Endothelial cell of hepatic sinusoid (primary cell): ENCODE data around the gene YES1.
"Not testable (repeated sequence)": the region's sequence is repeated elsewhere in the genome, so short reads cannot be mapped to it uniquely, and the experiment has no call there.

Experiments used
- in situ Hi-C: cut with HindIII; loops from 2 replicates; pipeline ENCODE4 v1.10.0; 2017; ENCODE audit warnings: low sequenced_read_pairs

The YES1 gene

DNA sequence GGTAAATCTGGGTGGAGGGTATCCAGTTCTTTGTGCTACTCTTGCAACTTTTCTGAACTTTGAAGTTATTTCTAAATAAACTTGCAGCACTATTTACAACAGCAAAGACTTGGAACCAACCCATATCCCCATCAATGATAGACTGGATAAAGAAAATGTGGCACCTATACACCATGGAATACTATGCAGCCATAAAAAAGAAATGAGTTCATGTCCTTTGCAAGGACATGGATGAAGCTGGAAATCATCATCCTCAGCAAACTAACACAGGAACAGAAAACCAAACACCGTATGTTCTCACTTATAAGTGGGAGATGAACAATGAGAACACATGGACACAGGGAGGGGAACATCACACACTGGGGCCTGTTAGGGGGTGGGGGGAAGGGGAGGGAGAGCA, 16.7 kb downstream of the YES1 start:
- in situ Hi-C loops, result not testable (repeated sequence)

DNA sequence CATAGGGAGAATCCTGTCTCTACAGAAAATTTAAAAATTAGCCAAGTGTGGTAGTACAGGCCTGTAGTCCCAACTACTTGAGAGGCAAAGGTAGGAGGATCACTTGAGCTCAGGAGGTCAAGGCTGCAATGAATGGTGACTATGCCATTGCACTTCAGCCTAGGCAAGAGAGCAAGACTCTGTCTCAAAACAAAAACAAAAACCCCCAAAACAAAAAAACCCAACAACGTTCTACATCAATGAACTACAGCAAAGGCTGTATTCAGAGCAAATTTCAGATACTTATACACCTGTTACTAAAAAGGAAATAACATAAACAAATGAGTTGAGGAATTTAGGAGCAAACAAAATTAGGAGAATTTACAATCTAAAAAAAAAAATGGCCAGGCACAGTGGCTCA, 22.6 kb downstream of the YES1 start:
- in situ Hi-C loops, result no loop called here

DNA sequence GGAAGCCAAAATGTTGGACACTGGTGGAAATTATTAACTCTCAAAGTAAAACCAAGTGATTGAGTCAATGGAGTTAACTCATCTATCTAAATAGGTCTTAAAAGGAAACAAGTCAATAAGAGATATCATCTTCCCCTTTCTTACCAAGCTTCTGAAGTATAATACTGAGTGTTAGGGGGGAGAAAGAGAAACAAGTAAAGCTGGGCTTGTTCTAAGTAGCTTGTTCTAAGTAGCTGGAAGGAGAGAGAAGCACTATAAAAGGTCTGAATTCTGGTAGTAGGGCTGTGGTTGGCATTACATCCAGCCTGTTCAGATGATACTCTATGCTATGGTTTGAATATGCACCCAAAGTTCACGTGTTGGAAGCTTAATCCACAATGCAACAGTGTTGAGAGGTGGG, 26.8 kb downstream of the YES1 start:
- in situ Hi-C loops, result no loop called here

DNA sequence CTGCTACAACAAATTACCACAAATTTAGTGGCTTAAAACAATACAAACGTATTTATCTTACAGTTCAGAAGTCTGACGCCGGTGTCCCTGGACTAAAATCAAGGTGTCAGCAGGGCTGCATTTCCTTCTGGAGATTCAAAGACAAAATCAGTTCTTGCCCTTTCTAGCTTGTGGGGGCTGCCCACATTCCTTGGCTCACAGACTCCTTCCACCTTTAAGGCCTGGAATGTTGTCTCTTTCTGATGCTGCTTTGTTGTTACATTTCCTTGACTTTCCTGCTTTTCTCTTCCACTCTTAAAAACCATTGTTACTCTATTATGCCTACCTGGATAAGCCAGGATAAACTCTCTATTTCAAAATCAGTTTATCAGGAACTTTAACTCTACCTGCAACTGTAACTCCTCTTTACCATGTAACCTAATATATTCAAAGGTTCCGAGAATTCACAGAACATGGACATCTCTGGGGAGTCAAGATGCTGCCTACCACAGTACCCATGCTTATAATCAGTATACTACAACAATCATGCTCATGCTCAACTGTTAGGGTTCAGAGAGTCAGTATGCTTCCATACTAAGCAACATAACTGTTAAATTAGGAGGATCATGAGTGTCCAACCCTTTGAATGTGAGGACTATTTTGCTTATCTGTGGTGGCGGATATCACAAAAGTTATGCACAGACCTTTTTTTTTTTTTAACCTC, 27.4 kb downstream of the YES1 start:
- in situ Hi-C loops, result loop anchor here (5.0 kb wide), 1 partner anchor 38 kb away; no protein-coding TSS in a partner anchor

DNA sequence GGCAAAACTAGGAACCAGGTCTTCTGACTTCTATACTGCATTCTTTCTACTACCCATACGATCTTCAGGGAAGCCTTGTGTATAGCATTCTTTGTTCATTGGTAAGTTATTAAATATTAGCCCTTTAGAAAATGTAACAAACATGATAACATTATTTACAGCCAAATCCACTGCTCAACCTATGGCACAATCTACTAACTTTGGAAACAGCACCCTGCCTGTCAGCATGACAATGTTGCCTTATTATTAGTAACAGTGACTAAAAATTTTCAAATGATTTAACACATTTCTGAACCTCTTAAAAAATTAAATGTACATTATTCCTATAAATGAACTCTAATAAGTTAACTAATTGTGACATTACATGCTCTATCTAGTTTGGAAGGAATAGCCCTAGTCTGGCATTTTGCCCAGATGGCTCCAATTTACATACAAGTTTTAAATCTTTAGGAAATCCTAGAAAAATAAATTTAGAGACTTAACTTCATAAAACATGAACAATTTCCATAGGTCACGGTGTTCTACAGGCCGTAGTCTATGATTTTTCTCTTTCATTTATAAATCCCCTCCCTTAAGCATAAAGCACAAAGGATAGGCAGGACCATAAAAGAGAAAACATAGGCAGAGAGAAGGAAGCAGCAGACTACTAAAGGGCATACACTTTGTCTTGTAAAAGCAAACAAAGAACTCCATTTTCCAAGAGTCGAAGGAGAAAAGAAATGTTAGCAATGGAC, 33.7 kb downstream of the YES1 start:
- in situ Hi-C loops, result no loop called here

DNA sequence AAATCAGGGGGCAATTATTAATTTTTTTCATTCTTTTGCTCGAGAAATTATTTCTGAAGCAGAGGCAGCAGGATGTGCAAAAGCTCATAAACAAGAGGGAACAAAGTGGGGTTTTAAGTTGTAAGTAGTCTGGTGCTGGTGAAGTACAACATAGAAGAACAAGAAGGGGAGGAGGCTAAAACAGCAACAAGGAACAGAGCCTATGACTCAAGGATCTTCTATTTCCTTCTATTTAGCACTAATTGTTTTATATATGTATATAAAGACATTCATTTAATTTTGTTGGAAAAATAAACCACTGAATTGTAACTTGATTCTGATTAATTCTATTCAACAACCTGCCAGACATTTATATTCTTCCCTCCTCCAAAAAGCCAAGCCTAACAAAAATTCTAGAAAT, 35.0 kb downstream of the YES1 start:
- in situ Hi-C loops, result no loop called here

DNA sequence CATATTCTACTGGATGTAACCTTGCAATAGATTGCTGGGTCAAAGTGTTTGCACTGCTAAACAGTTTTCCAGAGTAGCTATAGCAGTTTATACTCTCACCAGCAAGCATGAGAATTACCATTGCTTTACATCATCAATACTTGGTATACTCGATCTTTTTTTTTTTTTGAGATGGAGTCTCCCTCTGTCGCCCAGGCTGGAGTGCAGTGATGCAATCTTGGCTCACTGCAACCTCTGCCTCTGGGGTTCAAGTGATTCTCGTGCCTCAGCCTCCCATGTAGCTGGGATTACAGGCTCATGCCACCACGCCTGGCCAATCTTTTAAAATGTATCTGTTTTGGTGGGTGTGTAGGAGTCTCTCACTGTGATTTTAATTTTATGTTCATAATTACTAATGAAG, 36.0 kb downstream of the YES1 start:
- in situ Hi-C loops, result not testable (repeated sequence)

DNA sequence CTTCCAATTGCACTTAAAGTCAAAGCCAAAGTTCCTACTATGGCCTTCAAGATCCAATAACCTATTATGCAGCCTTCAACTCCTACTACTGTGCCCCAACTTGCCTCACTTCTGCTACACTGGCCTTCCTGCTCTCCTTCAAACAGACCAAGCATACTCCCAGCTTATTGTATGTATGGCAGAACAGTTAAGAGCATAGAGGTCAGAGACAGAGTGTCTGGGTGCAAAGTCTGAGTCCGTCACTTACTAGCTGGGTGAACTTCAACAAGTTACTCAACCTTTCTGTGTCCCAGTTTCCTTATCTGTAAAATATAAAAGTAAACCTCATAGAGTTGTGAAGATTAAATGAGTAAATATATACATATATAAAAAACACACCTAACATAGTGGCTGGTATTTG, 37.2 kb downstream of the YES1 start:
- in situ Hi-C loops, result no loop called here

DNA sequence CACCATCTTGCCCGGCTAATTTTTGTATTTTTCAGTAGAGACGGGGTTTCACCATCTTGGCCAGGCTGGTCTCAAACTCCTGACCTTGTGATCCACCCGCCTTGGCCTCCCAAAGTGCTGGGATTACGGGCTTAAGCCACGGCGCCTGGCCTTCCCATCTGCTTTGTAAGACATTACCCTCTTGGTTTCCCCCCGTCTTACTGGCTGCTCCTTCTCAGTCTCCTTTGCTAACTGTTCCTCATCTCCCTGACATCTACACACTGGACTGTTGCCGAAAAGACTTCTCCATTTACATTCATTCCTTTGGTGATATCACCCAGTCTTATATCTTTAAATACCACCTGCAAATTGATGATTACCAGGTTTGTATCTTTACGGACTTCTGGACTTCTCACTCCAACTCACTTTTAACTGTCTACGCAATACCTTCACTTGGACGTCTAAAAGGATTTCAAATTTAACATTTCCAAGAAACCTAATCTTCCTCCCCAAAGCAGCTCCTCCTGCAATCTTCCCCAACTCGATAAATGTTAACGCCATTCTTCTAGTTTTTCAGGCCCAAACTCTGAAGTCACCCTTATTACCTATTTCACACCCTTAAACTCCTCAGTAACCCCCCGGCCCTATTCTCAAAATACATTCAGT, 37.9 kb downstream of the YES1 start:
- in situ Hi-C loops, result no loop called here

DNA sequence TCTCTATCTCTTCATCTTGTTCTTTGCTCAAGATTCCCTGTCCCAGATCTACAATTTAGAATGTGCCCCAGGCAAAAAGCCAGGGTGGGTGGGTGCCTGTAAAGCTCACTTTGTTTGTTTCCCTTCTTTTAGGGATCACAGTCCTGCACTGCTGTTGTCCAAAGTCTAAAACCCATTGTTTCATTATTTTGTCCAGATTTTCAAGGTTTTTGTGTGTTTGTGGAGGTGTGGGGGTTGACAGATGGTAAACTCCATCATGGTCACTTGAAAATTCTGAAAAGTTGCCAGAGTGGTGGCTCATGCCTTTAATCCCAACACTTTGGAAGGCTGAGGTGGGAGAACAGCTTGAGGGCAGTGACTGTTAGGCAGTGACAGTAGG, 41.5 kb downstream of the YES1 start:
- in situ Hi-C loops, result no loop called here

DNA sequence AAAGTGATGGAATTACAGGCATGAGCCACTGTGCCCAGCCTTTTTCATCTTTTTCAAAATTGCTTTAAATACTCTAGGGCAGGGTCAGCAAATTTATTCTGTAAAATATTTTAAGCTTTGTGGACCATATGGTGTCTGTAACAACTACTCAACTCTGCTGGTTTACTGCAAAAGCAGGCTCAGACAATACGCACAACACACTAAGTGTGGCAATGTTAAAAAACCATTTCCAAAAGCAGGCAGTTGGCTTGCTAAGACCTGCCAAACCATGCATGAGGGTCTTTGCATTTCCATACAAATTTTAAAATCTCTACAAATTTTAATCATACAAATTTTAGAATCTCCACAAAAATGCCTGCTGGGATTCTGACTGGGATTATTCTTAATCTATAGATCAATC, 44.1 kb downstream of the YES1 start:
- in situ Hi-C loops, result no loop called here

DNA sequence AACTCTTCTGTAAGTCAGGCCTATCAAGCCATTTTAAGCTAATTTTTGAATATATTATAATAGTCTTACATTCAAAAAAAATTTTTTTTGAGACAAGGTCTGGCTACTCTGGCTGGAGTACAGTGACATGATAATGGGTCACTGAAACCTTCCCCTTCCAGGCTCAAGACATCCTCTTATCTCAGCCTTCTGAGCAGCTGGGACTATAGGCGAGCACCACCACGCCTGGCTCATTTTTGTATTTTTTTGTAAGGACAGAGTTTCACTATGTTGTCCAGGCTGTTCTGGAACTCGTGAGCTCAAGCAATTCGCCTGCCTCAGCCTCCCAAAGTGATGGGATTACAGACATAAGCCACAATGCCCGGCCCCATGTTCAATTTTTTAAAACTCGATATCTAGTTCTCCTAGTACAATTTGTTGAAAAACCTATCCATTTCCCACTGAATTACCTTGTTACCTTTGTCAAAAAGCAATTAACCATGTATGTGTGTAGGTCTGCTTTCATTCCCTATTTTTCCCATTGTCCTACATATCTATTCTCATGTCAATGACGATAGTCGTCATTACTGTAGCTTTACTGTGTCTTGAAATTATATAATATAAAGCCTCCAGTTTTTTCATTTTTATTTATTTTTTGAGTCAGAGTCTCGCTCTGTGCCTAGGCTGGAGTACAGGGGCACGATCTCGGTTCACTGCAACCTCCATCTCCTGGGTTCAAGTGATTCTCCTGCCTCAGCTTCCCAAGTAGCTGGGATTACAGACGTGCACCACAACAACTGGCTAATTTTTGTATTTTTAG, 44.8 kb downstream of the YES1 start:
- in situ Hi-C loops, result no loop called here

DNA sequence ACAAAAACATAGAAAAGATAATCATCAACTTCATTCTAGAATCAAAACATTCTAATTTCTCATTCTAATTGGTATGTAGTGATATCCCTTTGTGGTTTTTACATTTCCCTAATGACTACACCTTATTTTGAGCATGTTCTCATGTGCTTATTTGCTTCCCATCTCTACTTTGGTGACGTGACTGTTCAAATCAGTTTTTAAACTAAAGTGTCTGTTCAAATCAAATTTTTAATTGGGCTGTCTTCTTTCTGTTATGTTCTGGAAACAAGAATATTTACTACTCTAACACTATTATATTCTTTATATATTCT, 45.5 kb downstream of the YES1 start:
- in situ Hi-C loops, result no loop called here

DNA sequence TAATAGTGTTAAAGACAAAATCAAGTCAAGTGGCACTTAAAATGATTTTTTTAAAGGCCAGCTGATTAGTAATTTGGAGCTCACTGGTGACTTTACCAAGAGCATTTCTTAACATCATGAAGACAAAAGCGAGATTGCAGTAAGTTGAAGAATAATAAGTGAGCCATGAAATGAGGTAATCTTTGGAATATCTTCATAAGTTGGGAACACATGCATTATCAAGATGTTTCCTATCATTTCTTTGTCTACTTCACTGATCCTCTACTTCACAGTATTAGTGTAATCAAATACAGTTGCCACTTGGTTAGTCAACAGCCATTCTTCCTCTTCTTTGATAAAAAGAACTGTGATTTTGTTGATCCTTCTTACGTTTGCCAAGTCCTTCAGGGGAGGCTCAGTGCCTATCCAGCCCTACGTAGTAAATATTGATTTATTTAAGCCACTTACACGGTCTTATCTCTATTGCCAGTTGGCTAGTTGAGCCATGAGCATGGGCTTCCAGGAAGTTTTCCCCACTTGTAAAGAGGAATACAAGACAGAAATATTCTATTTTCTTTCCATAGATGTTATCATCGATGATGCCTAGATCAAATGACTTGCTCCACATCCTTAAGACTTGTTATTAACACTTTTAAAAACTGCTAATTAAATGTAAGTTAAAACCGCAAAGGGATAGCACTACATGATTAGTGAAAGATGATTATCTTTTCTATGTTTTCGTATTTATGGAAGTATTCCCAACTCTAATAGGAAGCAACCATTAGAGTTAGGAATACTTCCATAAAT, 46.1 kb downstream of the YES1 start:
- in situ Hi-C loops, result no loop called here

DNA sequence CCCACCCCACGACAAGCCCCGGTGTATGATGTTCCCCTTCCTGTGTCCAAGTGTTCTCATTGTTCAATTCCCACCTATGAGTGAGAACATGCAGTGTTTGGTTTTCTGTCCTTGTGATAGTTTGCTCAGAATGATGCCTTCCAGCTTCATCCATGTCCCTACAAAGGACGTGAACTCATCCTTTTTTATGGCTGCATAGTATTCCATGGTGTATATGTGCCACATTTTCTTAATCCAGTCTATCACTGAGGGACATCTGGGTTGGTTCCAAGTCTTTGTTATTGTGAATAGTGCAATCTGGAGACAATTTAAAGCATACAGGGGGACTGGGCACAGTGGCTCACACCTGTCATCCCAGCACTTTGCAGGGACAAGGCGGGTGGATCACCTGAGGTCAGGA, 52.2 kb downstream of the YES1 start:
- in situ Hi-C loops, result not testable (repeated sequence)

DNA sequence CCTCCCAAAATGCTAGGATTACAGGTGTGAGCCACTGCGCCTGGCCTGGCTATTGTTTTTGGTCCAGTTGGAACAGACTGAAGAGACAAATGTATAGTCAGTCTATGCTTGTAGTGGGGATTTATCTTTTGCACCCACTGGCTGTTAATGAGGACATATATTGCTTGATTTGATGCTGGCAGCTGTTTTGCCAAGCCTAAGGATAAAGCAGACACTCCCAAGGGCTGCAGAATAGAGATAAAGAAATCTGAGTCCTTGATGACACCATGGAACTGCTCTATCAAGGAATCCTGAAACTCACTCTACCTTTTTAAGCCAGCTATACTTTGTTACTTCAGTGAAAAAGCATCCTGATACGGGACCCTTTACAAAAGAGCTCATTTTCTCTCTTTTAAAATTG, 56.5 kb downstream of the YES1 start:
- in situ Hi-C loops, result no loop called here

DNA sequence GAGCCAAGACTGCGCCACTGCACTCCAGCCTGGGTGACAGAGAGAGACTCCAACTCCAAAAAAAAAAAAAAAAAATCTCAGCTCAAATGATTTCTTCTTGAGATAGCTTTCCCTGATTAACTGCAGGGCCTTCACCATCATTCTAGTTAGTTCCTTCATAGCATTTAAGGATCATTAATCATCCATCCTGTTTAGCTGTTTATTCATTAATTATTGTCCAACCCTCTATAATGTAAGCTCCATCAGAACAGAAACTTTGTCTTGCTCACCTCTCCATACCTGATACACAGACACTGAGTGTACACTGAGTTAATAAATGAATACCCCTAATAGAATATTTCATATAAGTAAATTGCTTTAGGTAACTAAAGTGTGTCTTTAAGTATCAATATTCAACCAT, 57.4 kb downstream of the YES1 start:
- in situ Hi-C loops, result no loop called here

DNA sequence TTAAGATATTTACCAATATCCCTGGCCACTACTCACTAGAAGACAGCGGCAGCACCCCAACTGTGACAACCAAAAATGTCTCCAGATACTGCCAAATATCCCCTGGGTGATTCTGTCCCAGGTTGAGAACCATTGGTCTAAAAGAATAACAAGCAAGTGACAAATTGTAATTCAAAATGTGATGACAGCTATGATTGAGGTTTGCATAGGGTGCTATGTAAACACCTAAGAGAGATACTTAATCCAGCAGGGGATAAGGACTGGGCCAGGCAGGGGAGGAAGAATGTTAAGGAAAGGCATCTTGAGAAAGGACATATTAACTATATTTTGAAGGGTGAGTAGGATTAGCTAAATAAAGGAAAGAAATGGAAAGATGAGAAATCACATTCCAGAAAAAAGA, 61.6 kb downstream of the YES1 start:
- in situ Hi-C loops, result no loop called here

DNA sequence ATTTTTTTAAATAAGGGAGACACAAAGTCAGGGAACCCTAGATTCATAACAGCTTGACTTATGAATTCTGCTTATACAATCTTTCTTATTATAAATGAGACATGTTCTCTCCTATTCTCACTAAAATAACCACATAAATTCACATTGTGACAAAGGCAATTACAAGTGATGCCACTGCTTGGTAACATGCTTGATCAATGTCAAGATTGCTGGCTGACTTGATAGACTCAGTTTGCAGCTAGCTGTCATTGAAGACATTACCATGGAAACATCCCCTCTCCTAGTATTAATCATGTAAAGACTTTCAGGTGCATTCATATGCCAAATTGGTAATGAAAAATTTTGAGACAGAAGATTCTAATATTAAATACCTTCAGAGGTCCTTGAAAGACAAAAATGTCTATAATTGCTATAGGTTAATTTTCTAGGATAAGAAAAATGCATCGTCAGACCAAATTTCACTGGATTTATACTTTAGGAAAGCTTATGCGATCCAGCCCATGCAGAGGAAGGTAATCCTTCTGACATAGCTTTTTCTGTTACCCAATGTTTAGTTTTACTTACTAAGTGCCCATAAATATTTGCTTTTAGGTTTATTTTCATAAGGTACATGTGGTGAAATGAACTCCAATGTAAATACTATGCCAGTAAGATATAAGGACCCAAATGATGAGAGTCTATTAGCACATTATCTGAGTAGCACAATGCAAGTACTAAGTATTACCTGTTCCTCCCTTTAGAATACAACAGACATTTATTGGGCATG, 67.0 kb downstream of the YES1 start:
- in situ Hi-C loops, result no loop called here

DNA sequence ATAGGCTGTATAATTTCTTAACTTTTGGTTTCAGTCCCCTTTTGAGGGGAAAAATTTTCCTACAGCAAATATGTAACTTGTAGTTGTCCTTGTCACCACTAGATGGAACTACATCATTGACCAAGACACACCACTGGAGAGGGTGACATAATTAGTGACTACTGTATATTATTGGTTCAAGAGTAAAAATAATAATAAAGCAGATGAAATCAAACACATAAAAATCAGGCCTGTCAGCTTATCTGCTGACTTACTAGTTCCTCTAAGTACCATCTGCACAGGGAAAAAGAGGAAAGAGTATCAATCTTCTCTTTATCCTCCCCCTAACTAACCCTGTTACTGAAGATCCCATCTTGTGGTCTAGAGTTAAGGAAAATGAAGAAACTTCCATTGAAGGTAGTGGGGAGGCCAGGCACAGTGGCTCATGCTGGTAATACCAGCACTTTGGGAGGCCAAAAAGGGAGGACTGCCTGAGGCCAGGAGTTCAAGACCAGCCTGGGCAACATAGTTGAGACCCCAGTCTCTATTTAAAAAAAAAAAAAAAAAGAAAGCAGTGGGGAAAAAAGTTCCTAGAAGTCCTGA, 70.0 kb downstream of the YES1 start:
- in situ Hi-C loops, result no loop called here
